ENCODE results near the gene FGF12. TPM values are rescaled to one million over a fixed set of nuclear protein-coding genes. Genes with fewer than 3 reads are reported as not detected.
A peak's percentile ranks its signal among the peaks of the same experiment; 100 is the strongest.

The FGF12 gene
- total RNA-seq, 2 experiments from 2014 or later: not detected

GRCh38 chr3:192194085-192194484 is 533.3 kb downstream of the FGF12 start:
- H3K36me3 Mint-ChIP-seq (ENCODE audit: low read depth): no peaks in the 10 kb centered on the region
- ChIA-PET CTCF (interaction anchor here (1.0 kb wide), 1 partner anchor 250 kb away, joined by 3 read pairs; no protein-coding TSS in a partner anchor), POLR2A (interaction anchor here (0.6 kb wide), 1 partner anchor 328 kb away, joined by 3 read pairs; no protein-coding TSS in a partner anchor)
- peaks cover 2% of the 10 kb centered on the region for H3K9me3 Mint-ChIP-seq
- no peaks in the 10 kb centered on the region for H3K4me1 Mint-ChIP-seq (ENCODE audit: low read depth)
- intact Hi-C loops (cut with micrococcal nuclease): no loop called here
- DNase-seq (no peak), ATAC-seq (no peak)
- TF ChIP-seq CTCF (IDR thresholded peaks at IDR 0.05): no peak
- H3K27me3 Mint-ChIP-seq: no peaks in the 10 kb centered on the region
- H3K27ac Mint-ChIP-seq: no peak overlapping the region
- H3K4me3 Mint-ChIP-seq: no peak overlapping the region

GRCh38 chr3:192188218-192188835 is 539.0 kb downstream of the FGF12 start:
- Mint-ChIP-seq H3K4me1 (ENCODE audit: low read depth) (no peaks in the 10 kb centered on the region), H3K27ac (no peak overlapping the region), H3K4me3 (no peak overlapping the region), H3K9me3 (peaks cover 2% of the 10 kb centered on the region), H3K36me3 (ENCODE audit: low read depth) (no peaks in the 10 kb centered on the region), H3K27me3 (no peaks in the 10 kb centered on the region)
- TF ChIP-seq CTCF (IDR thresholded peaks at IDR 0.05): peak; percentile 70
- peak; percentile 70 for DNase-seq
- POLR2A ChIA-PET: no interaction called here
- ATAC-seq: peak; percentile 45
- CTCF ChIA-PET: interaction anchor here (0.8 to 4.2 kb wide), 4 partner anchors 10 to 256 kb away, joined by 3 to 45 read pairs (median 4); no protein-coding TSS in a partner anchor
- intact Hi-C loops (cut with micrococcal nuclease): loop anchor here (5.0 kb wide), 1 partner anchor 254 kb away; no protein-coding TSS in a partner anchor

- H3K9me3 Mint-ChIP-seq: peaks cover 2% of the 10 kb centered on the region
- H3K36me3 Mint-ChIP-seq (ENCODE audit: low read depth): no peaks in the 10 kb centered on the region
- DNase-seq: no peak
- H3K4me1 Mint-ChIP-seq (ENCODE audit: low read depth): no peaks in the 10 kb centered on the region
- ChIA-PET POLR2A (no interaction called here), CTCF (interaction anchor here (0.8 to 4.2 kb wide), 3 partner anchors 9 to 257 kb away, joined by 3 to 45 read pairs (median 5); no protein-coding TSS in a partner anchor)
- H3K27ac Mint-ChIP-seq: no peak overlapping the region
- no peak overlapping the region for H3K4me3 Mint-ChIP-seq
- intact Hi-C loops (cut with micrococcal nuclease): loop anchor here (5.0 kb wide), 1 partner anchor 255 kb away; no protein-coding TSS in a partner anchor
- TF ChIP-seq CTCF (IDR thresholded peaks at IDR 0.05): no peak
- no peaks in the 10 kb centered on the region for H3K27me3 Mint-ChIP-seq
- no peak for ATAC-seq
These were observed 539.8 kb downstream of the FGF12 start for GRCh38 chr3:192187485-192188051.

- intact Hi-C loops (cut with micrococcal nuclease): loop anchor here (5.0 kb wide), 1 partner anchor 256 kb away; no protein-coding TSS in a partner anchor
- no peaks in the 10 kb centered on the region for H3K36me3 Mint-ChIP-seq (ENCODE audit: low read depth)
These were observed 540.8 kb downstream of the FGF12 start for GRCh38 chr3:192186498-192186897.

More at GRCh38 chr3:192186498-192186897, 540.8 kb downstream of the FGF12 start:
- ATAC-seq (no peak), DNase-seq (no peak)
- Mint-ChIP-seq H3K4me3 (no peak overlapping the region), H3K9me3 (peaks cover 2% of the 10 kb centered on the region), H3K27ac (no peak overlapping the region), H3K4me1 (ENCODE audit: low read depth) (no peaks in the 10 kb centered on the region), H3K27me3 (no peaks in the 10 kb centered on the region)
- POLR2A ChIA-PET: no interaction called here
- TF ChIP-seq CTCF (IDR thresholded peaks at IDR 0.05): no peak
- CTCF ChIA-PET: interaction anchor here (4.2 kb wide), 1 partner anchor 258 kb away, joined by 45 read pairs; no protein-coding TSS in a partner anchor

Data from activated CD8-positive, alpha-beta T cell treated with anti-CD3 and anti-CD28 coated beads for 36 hours (primary cell).